Testis (tissue), 2 donors: ENCODE results near the gene OR4D1.

ENCODE experiments used
- POLR2A ChIP-seq: fragments of 450-650 bp; IDR thresholded peaks from one replicate; pipeline ENCODE4 v1.6.1; 2017; ENCODE audit warnings: antibody characterized with exemption, mild to moderate bottlenecking, moderate library complexity
- TF ChIP-seq, protein P1 (sequence below), 3 experiments: fragments of 450-650 bp in 2 of 3; fragments of 200-600 bp in 1 of 3; sonication (generic) in 1 of 3; IDR thresholded peaks; one replicate each; pipeline ENCODE4 v1.5.1; 2016 to 2019; ENCODE audit warnings: antibody characterized with exemption in 3 of 3, mild to moderate bottlenecking in 2 of 3, moderate library complexity in 1 of 3

DNA sequence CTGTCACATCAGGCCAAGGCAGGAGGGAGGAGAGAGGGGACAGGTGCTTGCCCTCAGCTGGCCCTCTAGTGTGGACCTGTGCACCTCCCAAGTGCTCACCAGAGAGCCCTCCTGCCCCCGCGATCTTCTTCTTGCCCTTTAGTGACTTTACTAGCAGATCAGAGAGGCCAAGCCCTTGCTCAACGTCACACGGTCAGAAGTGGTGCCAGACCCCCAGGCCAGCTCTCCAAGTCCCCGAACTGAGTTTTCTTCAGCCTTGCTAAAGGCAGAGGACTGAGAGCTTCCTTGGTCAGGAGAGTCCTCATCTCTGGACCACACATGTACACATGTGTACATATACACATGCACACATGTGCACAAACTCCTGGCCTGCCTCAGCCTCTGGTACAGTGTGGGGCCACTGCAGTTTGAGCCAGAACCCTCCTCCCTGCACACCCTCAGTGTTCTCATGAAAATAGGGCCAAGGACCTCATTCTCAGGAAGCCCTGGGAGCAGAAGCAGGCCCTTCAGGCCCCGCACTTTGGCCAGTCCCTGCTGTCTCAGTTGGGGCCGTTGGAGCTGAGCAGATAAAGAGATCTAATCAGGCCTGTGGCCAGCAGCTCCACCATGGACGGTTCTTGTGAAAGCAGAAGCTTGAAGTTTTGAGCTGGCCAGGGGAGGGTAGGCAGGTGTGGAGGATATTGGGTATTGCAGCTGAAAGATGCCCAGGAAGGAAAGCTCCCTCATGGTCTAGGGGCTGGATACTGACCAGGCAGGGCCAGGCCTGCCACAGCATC lies 37.0 kb downstream of the OR4D1 start:
- TF ChIP-seq, protein P1, sequence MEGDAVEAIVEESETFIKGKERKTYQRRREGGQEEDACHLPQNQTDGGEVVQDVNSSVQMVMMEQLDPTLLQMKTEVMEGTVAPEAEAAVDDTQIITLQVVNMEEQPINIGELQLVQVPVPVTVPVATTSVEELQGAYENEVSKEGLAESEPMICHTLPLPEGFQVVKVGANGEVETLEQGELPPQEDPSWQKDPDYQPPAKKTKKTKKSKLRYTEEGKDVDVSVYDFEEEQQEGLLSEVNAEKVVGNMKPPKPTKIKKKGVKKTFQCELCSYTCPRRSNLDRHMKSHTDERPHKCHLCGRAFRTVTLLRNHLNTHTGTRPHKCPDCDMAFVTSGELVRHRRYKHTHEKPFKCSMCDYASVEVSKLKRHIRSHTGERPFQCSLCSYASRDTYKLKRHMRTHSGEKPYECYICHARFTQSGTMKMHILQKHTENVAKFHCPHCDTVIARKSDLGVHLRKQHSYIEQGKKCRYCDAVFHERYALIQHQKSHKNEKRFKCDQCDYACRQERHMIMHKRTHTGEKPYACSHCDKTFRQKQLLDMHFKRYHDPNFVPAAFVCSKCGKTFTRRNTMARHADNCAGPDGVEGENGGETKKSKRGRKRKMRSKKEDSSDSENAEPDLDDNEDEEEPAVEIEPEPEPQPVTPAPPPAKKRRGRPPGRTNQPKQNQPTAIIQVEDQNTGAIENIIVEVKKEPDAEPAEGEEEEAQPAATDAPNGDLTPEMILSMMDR (IDR thresholded peaks at IDR 0.05) = no peak
- no peak for TF ChIP-seq POLR2A
